Nephron progenitor cell (in vitro differentiated cells): ENCODE data around the gene ZC3H12A.

Experiments used
- DNase-seq: peaks from one replicate; pipeline ENCODE4 v3.0.0; 2021
- H3K27ac Mint-ChIP-seq: 2 replicates; pipeline ENCODE4 v1.8.0; 2021; ENCODE audit warnings: mild to moderate bottlenecking, moderate library complexity, mixed read lengths
- H3K27me3 Mint-ChIP-seq: 2 replicates; pipeline ENCODE4 v1.8.0; 2021; ENCODE audit warnings: mild to moderate bottlenecking, low read depth, mixed read lengths; ENCODE audit not compliant: poor library complexity
- H3K36me3 Mint-ChIP-seq: 2 replicates; pipeline ENCODE4 v1.8.0; 2021; ENCODE audit warnings: low read depth, mixed read lengths
- H3K4me1 Mint-ChIP-seq: 2 replicates; pipeline ENCODE4 v1.8.0; 2021; ENCODE audit warnings: mixed read lengths
- H3K4me3 Mint-ChIP-seq: 2 replicates; pipeline ENCODE4 v1.8.0; 2021; ENCODE audit warnings: mild to moderate bottlenecking, moderate library complexity, mixed read lengths
- H3K9me3 Mint-ChIP-seq: 2 replicates; pipeline ENCODE4 v1.8.0; 2021; ENCODE audit warnings: mild to moderate bottlenecking, moderate library complexity, mixed read lengths
- CTCF ChIP-seq: fragments of 200-600 bp; sonication (generic); IDR thresholded peaks from 2 replicates; pipeline ENCODE4 v1.5.0; 2021; ENCODE audit warnings: antibody characterized with exemption

Gene ZC3H12A

GRCh38 chr1:37439349-37439995 lies 34.9 kb upstream of the ZC3H12A start:
- Mint-ChIP-seq H3K9me3 (no peaks in the 10 kb centered on the region), H3K27ac (no peak overlapping the region), H3K4me1 (peaks cover 23% of the 10 kb centered on the region), H3K36me3 (no peaks in the 10 kb centered on the region), H3K27me3 (peaks cover 89% of the 10 kb centered on the region), H3K4me3 (no peak overlapping the region)
- no peak for TF ChIP-seq CTCF
- DNase-seq, result no peak

GRCh38 chr1:37441490-37441889 lies 32.9 kb upstream of the ZC3H12A start:
- no peak for DNase-seq
- Mint-ChIP-seq H3K36me3 (no peaks in the 10 kb centered on the region), H3K27me3 (peaks cover 89% of the 10 kb centered on the region), H3K4me3 (no peak overlapping the region), H3K9me3 (no peaks in the 10 kb centered on the region), H3K27ac (no peak overlapping the region), H3K4me1 (peaks cover 23% of the 10 kb centered on the region)
- TF ChIP-seq CTCF, result no peak

GRCh38 chr1:37442139-37442538 lies 32.2 kb upstream of the ZC3H12A start:
- Mint-ChIP-seq H3K9me3 (no peaks in the 10 kb centered on the region), H3K27ac (no peak overlapping the region), H3K27me3 (peaks cover 89% of the 10 kb centered on the region), H3K36me3 (no peaks in the 10 kb centered on the region), H3K4me3 (no peak overlapping the region), H3K4me1 (peaks cover 23% of the 10 kb centered on the region)
- no peak for TF ChIP-seq CTCF
- no peak for DNase-seq

GRCh38 chr1:37442644-37443043 lies 31.7 kb upstream of the ZC3H12A start:
- Mint-ChIP-seq H3K36me3 (no peaks in the 10 kb centered on the region), H3K9me3 (no peaks in the 10 kb centered on the region), H3K27me3 (peaks cover 89% of the 10 kb centered on the region), H3K27ac (no peak overlapping the region), H3K4me3 (no peak overlapping the region), H3K4me1 (peaks cover 23% of the 10 kb centered on the region)
- no peak for DNase-seq
- TF ChIP-seq CTCF, result no peak

- H3K27ac Mint-ChIP-seq, result no peak overlapping the region
- H3K9me3 Mint-ChIP-seq, result no peaks in the 10 kb centered on the region
- no peak for TF ChIP-seq CTCF
- no peak overlapping the region for H3K4me3 Mint-ChIP-seq
- no peak for DNase-seq
- peaks cover 100% of the 10 kb centered on the region for H3K27me3 Mint-ChIP-seq
- H3K4me1 Mint-ChIP-seq, result no peaks in the 10 kb centered on the region
- no peaks in the 10 kb centered on the region for H3K36me3 Mint-ChIP-seq
Measured at GRCh38 chr1:37446874-37447273, 27.5 kb upstream of the ZC3H12A start.

GRCh38 chr1:37448185-37448584 lies 26.2 kb upstream of the ZC3H12A start:
- Mint-ChIP-seq H3K9me3 (no peaks in the 10 kb centered on the region), H3K36me3 (no peaks in the 10 kb centered on the region), H3K4me3 (no peak overlapping the region), H3K4me1 (peaks cover 11% of the 10 kb centered on the region), H3K27me3 (peaks cover 96% of the 10 kb centered on the region), H3K27ac (no peak overlapping the region)
- DNase-seq, result no peak
- TF ChIP-seq CTCF, result no peak
